Stimulated activated naive B cell treated with anti-CD40 and anti-IgM and Interleukin-4, amounts not matched to agents 10 μg/mL and 1 μg/mL and 100 μg/mL, for 72 hours (primary cell): ENCODE measurements around the gene PIM2.

Experiments
- ATAC-seq, 2 donors: fragments of 150-1000 bp; cut with Tn5 transposase; replicated peaks; 2 replicates each; pipeline ENCODE4 v1.10.0; 2021; ENCODE audit warnings: moderate library complexity in 1 of 2
- DNase-seq: peaks from one replicate; pipeline ENCODE4 v3.0.0; 2021
- H3K27ac Mint-ChIP-seq: one replicate; pipeline ENCODE4 v1.8.0; 2022; ENCODE audit warnings: mild to moderate bottlenecking, mixed read lengths
- H3K27me3 Mint-ChIP-seq, 2 donors: one replicate each; pipeline ENCODE4 v1.8.0; 2022; ENCODE audit warnings: mixed read lengths in 2 of 2
- H3K36me3 Mint-ChIP-seq, 2 donors: one replicate each; pipeline ENCODE4 v1.8.0; 2022; ENCODE audit warnings: mixed read lengths in 2 of 2, mild to moderate bottlenecking in 1 of 2
- H3K4me1 Mint-ChIP-seq, 2 donors: one replicate each; pipeline ENCODE4 v1.8.0; 2022; ENCODE audit warnings: mixed read lengths in 2 of 2, mild to moderate bottlenecking in 1 of 2
- H3K4me3 Mint-ChIP-seq, 2 donors: one replicate each; pipeline ENCODE4 v1.8.0; 2022; ENCODE audit warnings: mild to moderate bottlenecking in 2 of 2, mixed read lengths in 2 of 2, moderate library complexity in 1 of 2
- H3K9me3 Mint-ChIP-seq, 2 donors: one replicate each; pipeline ENCODE4 v1.8.0; 2022; ENCODE audit warnings: mixed read lengths in 2 of 2, mild to moderate bottlenecking in 1 of 2

The PIM2 gene

GRCh38 chrX:48905090-48905790 is 13.6 kb downstream of the PIM2 start:
- ATAC-seq, result no peak
- Mint-ChIP-seq H3K36me3 (peaks cover 18 to 19% of the 10 kb centered on the region in 2 donors), H3K27me3 (peaks cover 0 to 5% of the 10 kb centered on the region in 2 donors), H3K27ac (no peak overlapping the region), H3K9me3 (no peaks in the 10 kb centered on the region), H3K4me3 (no peak overlapping the region), H3K4me1 (peaks cover 2% of the 10 kb centered on the region in 2 donors)
- no peak for DNase-seq

GRCh38 chrX:48904626-48905025 is 14.2 kb downstream of the PIM2 start:
- no peak overlapping the region for H3K4me3 Mint-ChIP-seq
- ATAC-seq, result no peak
- no peak overlapping the region for H3K27ac Mint-ChIP-seq
- no peaks in the 10 kb centered on the region for H3K9me3 Mint-ChIP-seq
- peaks cover 0 to 5% of the 10 kb centered on the region in 2 donors for H3K27me3 Mint-ChIP-seq
- DNase-seq, result no peak
- peaks cover 18 to 19% of the 10 kb centered on the region in 2 donors for H3K36me3 Mint-ChIP-seq
- H3K4me1 Mint-ChIP-seq, result peaks cover 0 to 2% of the 10 kb centered on the region in 2 donors

GRCh38 chrX:48904180-48904579 is 14.6 kb downstream of the PIM2 start:
- Mint-ChIP-seq H3K4me3 (no peak overlapping the region), H3K27ac (peak overlapping the region; percentile 14), H3K9me3 (no peaks in the 10 kb centered on the region), H3K27me3 (peaks cover 0 to 5% of the 10 kb centered on the region in 2 donors), H3K36me3 (peaks cover 18 to 19% of the 10 kb centered on the region in 2 donors), H3K4me1 (peaks cover 0 to 2% of the 10 kb centered on the region in 2 donors)
- ATAC-seq (no peak), DNase-seq (no peak)

- H3K36me3 Mint-ChIP-seq, result peaks cover 13 to 19% of the 10 kb centered on the region in 2 donors
These were observed 15.5 kb downstream of the PIM2 start for GRCh38 chrX:48903290-48903689.

GRCh38 chrX:48902776-48903175 is 16.0 kb downstream of the PIM2 start:
- H3K36me3 Mint-ChIP-seq, result peaks cover 12 to 19% of the 10 kb centered on the region in 2 donors
- H3K4me1 Mint-ChIP-seq, result no peaks in the 10 kb centered on the region
- H3K9me3 Mint-ChIP-seq, result no peaks in the 10 kb centered on the region
- H3K4me3 Mint-ChIP-seq, result no peak overlapping the region
- ATAC-seq (no peak), DNase-seq (no peak)
- H3K27me3 Mint-ChIP-seq, result peaks cover 0 to 5% of the 10 kb centered on the region in 2 donors
- no peak overlapping the region for H3K27ac Mint-ChIP-seq

More at GRCh38 chrX:48903290-48903689, 15.5 kb downstream of the PIM2 start:
- peaks cover 0 to 5% of the 10 kb centered on the region in 2 donors for H3K27me3 Mint-ChIP-seq
- DNase-seq (no peak), ATAC-seq (no peak)
- H3K4me1 Mint-ChIP-seq, result no peaks in the 10 kb centered on the region
- no peak overlapping the region for H3K27ac Mint-ChIP-seq
- no peak overlapping the region for H3K4me3 Mint-ChIP-seq
- no peaks in the 10 kb centered on the region for H3K9me3 Mint-ChIP-seq

- peaks cover 0 to 5% of the 10 kb centered on the region in 2 donors for H3K27me3 Mint-ChIP-seq
- no peak overlapping the region for H3K4me3 Mint-ChIP-seq
- DNase-seq (no peak), ATAC-seq (no peak)
- H3K4me1 Mint-ChIP-seq, result no peaks in the 10 kb centered on the region
- peaks cover 12 to 20% of the 10 kb centered on the region in 2 donors for H3K36me3 Mint-ChIP-seq
- H3K27ac Mint-ChIP-seq, result peak overlapping the region; percentile 38
- H3K9me3 Mint-ChIP-seq, result no peaks in the 10 kb centered on the region
These were observed 16.7 kb downstream of the PIM2 start for GRCh38 chrX:48902135-48902534.

- Mint-ChIP-seq H3K27me3 (peaks cover 0 to 5% of the 10 kb centered on the region in 2 donors), H3K27ac (peak overlapping the region; percentile 4), H3K36me3 (peaks cover 12 to 20% of the 10 kb centered on the region in 2 donors), H3K9me3 (no peaks in the 10 kb centered on the region), H3K4me1 (peaks cover 0 to 7% of the 10 kb centered on the region in 2 donors), H3K4me3 (no peak overlapping the region)
- ATAC-seq (no peak), DNase-seq (no peak)
These were observed 17.8 kb downstream of the PIM2 start for GRCh38 chrX:48901069-48901468.

GRCh38 chrX:48899078-48899410 is 19.8 kb downstream of the PIM2 start:
- H3K27me3 Mint-ChIP-seq, result peaks cover 0 to 5% of the 10 kb centered on the region in 2 donors
- peak overlapping the region in 1 of 2 donors; percentile 32 for H3K4me3 Mint-ChIP-seq

GRCh38 chrX:48897625-48898306 is 21.1 kb downstream of the PIM2 start, which contains the start of the genes PQBP1 and TIMM17B:
TSS of gene PQBP1 (plus strand) at chrX:48897930. CDS start at chrX:48898510, 580 bp downstream.
TSS of gene TIMM17B (minus strand) at chrX:48897768. CDS start at chrX:48897749, 19 bp downstream.
- DNase-seq (peak; percentile 85), ATAC-seq (peak; percentile 90 to 92)
- peaks cover 0 to 5% of the 10 kb centered on the region in 2 donors for H3K27me3 Mint-ChIP-seq
- H3K27ac Mint-ChIP-seq, result peak within 1 kb of the TSS; percentile 97
- H3K9me3 Mint-ChIP-seq, result no peaks in the 10 kb centered on the region
- H3K4me1 Mint-ChIP-seq, result peaks cover 0 to 14% of the 10 kb centered on the region in 2 donors
- H3K36me3 Mint-ChIP-seq, result peaks cover 11 to 19% of the 10 kb centered on the region in 2 donors
- peak within 1 kb of the TSS; percentile 93 to 94 for H3K4me3 Mint-ChIP-seq

More at GRCh38 chrX:48899078-48899410, 19.8 kb downstream of the PIM2 start:
- Mint-ChIP-seq H3K27ac (peak overlapping the region; percentile 20), H3K36me3 (peaks cover 12 to 19% of the 10 kb centered on the region in 2 donors), H3K9me3 (no peaks in the 10 kb centered on the region), H3K4me1 (peaks cover 0 to 14% of the 10 kb centered on the region in 2 donors)
- ATAC-seq (no peak), DNase-seq (no peak)

- Mint-ChIP-seq H3K27ac (peak overlapping the region; percentile 97), H3K36me3 (peaks cover 8 to 16% of the 10 kb centered on the region in 2 donors), H3K4me3 (peak overlapping the region; percentile 93 to 94), H3K27me3 (peaks cover 0 to 4% of the 10 kb centered on the region in 2 donors), H3K4me1 (peaks cover 0 to 14% of the 10 kb centered on the region in 2 donors), H3K9me3 (no peaks in the 10 kb centered on the region)
- DNase-seq, result peak; percentile 42
- peak; percentile 20 to 38 for ATAC-seq
These were observed 21.6 kb downstream of the PIM2 start for GRCh38 chrX:48897157-48897624.

- DNase-seq (no peak), ATAC-seq (no peak)
- peaks cover 3 to 11% of the 10 kb centered on the region in 2 donors for H3K36me3 Mint-ChIP-seq
- peak overlapping the region; percentile 97 for H3K27ac Mint-ChIP-seq
- H3K4me1 Mint-ChIP-seq, result peaks cover 0 to 14% of the 10 kb centered on the region in 2 donors
- H3K4me3 Mint-ChIP-seq, result peak overlapping the region; percentile 93 to 94
- no peaks in the 10 kb centered on the region for H3K9me3 Mint-ChIP-seq
- no peaks in the 10 kb centered on the region for H3K27me3 Mint-ChIP-seq
These were observed 22.2 kb downstream of the PIM2 start for GRCh38 chrX:48896611-48897011.

- no peak overlapping the region for H3K4me3 Mint-ChIP-seq
- H3K9me3 Mint-ChIP-seq, result no peaks in the 10 kb centered on the region
- peaks cover 7 to 26% of the 10 kb centered on the region in 2 donors for H3K4me1 Mint-ChIP-seq
- peaks cover 0 to 10% of the 10 kb centered on the region in 2 donors for H3K36me3 Mint-ChIP-seq
- DNase-seq, result no peak
- H3K27ac Mint-ChIP-seq, result peak overlapping the region; percentile 49
- peaks cover 0 to 4% of the 10 kb centered on the region in 2 donors for H3K27me3 Mint-ChIP-seq
- no peak for ATAC-seq
These were observed 23.9 kb downstream of the PIM2 start for GRCh38 chrX:48894891-48895290.

- no peak overlapping the region for H3K27ac Mint-ChIP-seq
- peaks cover 7 to 26% of the 10 kb centered on the region in 2 donors for H3K4me1 Mint-ChIP-seq
- no peak overlapping the region for H3K4me3 Mint-ChIP-seq
- ATAC-seq (no peak), DNase-seq (no peak)
- peaks cover 0 to 4% of the 10 kb centered on the region in 2 donors for H3K27me3 Mint-ChIP-seq
- H3K36me3 Mint-ChIP-seq, result peaks cover 0 to 10% of the 10 kb centered on the region in 2 donors
- H3K9me3 Mint-ChIP-seq, result no peaks in the 10 kb centered on the region
These were observed 25.1 kb downstream of the PIM2 start for GRCh38 chrX:48893556-48894348.

- Mint-ChIP-seq H3K36me3 (peaks cover 0 to 10% of the 10 kb centered on the region in 2 donors), H3K4me3 (no peak overlapping the region), H3K9me3 (no peaks in the 10 kb centered on the region), H3K4me1 (peaks cover 7 to 26% of the 10 kb centered on the region in 2 donors), H3K27ac (no peak overlapping the region), H3K27me3 (peaks cover 0 to 4% of the 10 kb centered on the region in 2 donors)
- no peak for ATAC-seq
- no peak for DNase-seq
These were observed 25.9 kb downstream of the PIM2 start for GRCh38 chrX:48892896-48893295.
